Stimulated activated memory B cell treated with anti-CD40 and anti-IgM and Interleukin-4, amounts not matched to agents 10 μg/mL and 1 μg/mL and 100 μg/mL, for 72 hours (primary cell): ENCODE results near the gene ZNF611.
"Not testable (repeated sequence)": the region's sequence is repeated elsewhere in the genome, so short reads cannot be mapped to it uniquely, and the experiment has no call there.

ENCODE experiments used
- ATAC-seq: fragments of 150-1000 bp; cut with Tn5 transposase; 2 replicates; pipeline ENCODE4 v1.10.0; 2021
- H3K27ac Mint-ChIP-seq: one replicate; pipeline ENCODE4 v1.8.0; 2022; ENCODE audit warnings: mild to moderate bottlenecking, mixed read lengths
- H3K27me3 Mint-ChIP-seq: one replicate; pipeline ENCODE4 v1.8.0; 2022; ENCODE audit warnings: mixed read lengths
- H3K36me3 Mint-ChIP-seq: one replicate; pipeline ENCODE4 v1.8.0; 2022; ENCODE audit warnings: mixed read lengths
- H3K4me1 Mint-ChIP-seq: one replicate; pipeline ENCODE4 v1.8.0; 2022; ENCODE audit warnings: mixed read lengths
- H3K4me3 Mint-ChIP-seq: one replicate; pipeline ENCODE4 v1.8.0; 2022; ENCODE audit warnings: mild to moderate bottlenecking, moderate library complexity, mixed read lengths
- H3K9me3 Mint-ChIP-seq: one replicate; pipeline ENCODE4 v1.8.0; 2022; ENCODE audit warnings: mixed read lengths

Gene ZNF611

DNA sequence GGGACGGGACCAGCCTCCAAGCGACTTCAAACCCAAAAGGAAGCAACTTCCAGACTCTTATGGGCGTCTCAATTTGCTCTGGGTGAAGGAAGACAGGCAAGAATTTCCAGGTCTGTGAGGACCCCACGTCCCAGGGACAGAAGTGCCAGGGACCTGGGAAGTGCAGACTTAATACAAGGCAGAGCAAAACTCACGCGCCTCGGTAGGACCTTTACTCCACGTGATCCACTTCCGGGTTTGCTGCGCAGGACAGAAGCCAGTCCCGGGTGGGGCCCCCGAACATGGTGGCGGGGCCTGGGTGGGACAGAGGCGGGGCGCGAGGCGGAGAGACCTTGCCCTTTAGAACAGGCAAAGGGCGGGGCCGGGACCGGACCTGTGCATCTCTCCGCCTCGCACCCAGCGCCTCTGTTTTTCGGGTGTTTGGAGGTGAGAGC lies 9.3 kb downstream of the ZNF611 start:
- Mint-ChIP-seq H3K9me3 (peaks cover 19% of the 10 kb centered on the region), H3K27me3 (no peaks in the 10 kb centered on the region), H3K4me3 (no peak overlapping the region), H3K36me3 (peaks cover 75% of the 10 kb centered on the region), H3K27ac (no peak overlapping the region), H3K4me1 (peaks cover 7% of the 10 kb centered on the region)
- ATAC-seq: no peak

DNA sequence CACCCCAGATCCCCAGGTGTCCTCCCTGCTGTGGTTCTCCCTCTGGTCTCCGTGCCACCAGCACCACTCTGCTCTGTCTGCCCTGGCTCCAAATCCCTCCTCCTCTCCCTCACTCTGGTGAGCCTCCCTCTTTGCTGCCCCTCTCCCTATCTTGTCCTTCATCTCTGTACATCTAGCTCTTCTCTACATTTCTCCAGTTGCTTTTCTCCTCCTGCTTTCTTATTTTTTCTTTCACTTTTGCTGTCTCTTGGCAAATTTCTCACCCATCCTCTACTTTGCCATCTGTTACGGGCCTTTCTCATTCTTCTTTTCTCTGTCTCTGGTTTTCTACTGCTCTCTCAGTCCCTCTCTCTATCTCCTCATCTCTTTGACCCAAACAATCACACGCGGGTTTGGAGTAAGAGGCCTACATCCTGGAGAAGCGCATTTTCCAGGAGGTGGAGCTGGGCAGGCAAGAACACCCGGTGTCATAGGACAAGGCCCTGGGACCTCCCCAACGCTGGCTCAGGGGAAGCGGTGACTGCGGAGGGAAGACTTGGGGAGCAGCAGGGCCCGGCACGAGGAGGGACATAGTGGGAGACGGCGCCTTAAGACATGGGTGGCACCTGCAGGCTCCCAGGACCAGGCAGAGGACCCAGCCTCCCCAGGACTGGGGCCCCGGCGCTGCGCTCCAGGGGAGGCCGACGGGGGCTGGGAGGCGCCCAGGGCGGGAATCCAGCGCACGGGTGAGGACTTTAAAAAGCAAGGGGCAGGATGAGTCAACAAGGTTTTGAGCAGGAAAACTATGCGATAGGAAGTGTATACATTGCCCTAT lies 9.9 kb downstream of the ZNF611 start:
- Mint-ChIP-seq H3K4me1 (peaks cover 7% of the 10 kb centered on the region), H3K4me3 (no peak overlapping the region), H3K27ac (no peak overlapping the region), H3K27me3 (no peaks in the 10 kb centered on the region), H3K9me3 (peaks cover 19% of the 10 kb centered on the region), H3K36me3 (peaks cover 77% of the 10 kb centered on the region)
- no peak for ATAC-seq

DNA sequence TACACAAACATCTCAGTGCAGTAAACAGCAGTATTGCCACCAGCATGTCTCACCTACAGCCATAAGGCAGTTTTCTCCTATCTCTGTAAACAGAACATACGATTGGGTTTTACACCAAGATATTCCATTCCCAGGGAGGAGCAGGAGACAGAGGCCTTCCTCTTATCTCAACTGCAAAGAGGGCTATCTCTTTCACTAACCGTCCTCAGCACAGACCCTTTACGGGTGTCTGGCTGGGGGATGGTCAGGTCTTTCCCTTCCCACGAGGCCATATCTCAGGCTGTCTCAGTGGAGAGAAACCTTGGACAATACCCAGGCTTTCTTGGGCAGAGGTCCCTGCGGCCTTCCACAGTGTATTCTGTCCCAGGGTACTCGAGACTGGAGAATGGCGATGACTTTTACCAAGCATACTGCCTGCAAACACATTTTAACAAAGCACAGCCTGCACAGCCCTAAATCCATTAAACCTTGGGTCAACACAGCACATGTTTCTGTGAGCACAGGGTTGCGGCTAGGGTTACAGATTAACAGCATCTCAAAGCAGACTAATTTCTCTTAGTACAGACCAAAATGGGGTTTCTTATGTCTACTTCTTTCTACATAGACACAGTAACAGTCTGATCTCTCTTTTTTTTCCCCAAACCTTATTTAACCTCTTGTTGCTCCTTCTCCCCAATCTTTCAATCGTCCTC lies 10.8 kb downstream of the ZNF611 start:
- not testable (repeated sequence) for H3K4me3 Mint-ChIP-seq, ATAC-seq, H3K27ac Mint-ChIP-seq, H3K27me3 Mint-ChIP-seq, H3K4me1 Mint-ChIP-seq
- H3K9me3 Mint-ChIP-seq: peaks cover 23% of the 10 kb centered on the region
- H3K36me3 Mint-ChIP-seq: peaks cover 81% of the 10 kb centered on the region

DNA sequence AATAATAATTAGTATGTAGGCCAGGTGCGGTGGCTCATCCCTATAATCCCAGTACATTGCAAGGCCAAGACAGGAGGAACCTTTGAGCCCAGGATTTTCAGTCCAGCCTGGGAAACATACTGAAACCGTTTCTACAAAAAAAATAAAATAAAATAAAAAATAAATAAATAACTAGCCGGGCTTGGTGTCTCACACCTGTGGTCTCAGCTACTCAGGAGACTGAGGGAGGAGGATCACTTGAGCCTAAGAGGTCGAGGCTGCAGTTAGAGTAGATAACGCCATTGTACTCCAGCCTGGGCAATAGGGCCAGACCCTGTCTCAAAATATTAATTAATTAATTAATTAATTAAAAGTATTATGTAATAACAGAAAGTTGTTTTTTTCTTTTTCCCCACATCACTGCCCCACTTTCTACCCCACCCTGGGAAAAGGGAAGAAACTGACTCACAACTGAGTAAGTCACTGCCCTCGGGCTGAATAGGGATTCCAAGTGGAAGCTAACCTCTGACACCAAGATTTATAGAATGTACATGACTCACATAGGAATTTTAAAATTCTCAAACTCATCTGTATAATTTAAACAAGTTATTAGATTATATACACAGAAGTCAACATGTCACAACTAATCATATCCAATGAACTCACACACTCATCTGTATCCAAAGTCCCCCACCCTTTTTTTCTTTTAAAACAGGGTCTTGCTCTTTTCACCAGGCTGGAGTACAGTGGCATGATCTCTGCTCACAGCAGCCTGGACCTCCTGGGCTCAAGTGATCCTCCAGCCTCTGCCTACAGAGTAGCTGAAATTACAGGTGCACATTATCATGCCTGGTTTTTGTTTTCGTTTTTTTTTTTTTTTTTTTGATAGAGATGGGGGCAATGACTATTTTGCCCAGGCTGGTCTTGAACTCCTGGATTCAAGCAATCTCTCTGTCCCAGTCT lies 12.5 kb downstream of the ZNF611 start:
- no peak overlapping the region for H3K27ac Mint-ChIP-seq
- no peaks in the 10 kb centered on the region for H3K27me3 Mint-ChIP-seq
- no peak for ATAC-seq
- no peak overlapping the region for H3K4me3 Mint-ChIP-seq
- H3K9me3 Mint-ChIP-seq: peaks cover 23% of the 10 kb centered on the region
- peaks cover 7% of the 10 kb centered on the region for H3K4me1 Mint-ChIP-seq
- H3K36me3 Mint-ChIP-seq: peaks cover 84% of the 10 kb centered on the region

DNA sequence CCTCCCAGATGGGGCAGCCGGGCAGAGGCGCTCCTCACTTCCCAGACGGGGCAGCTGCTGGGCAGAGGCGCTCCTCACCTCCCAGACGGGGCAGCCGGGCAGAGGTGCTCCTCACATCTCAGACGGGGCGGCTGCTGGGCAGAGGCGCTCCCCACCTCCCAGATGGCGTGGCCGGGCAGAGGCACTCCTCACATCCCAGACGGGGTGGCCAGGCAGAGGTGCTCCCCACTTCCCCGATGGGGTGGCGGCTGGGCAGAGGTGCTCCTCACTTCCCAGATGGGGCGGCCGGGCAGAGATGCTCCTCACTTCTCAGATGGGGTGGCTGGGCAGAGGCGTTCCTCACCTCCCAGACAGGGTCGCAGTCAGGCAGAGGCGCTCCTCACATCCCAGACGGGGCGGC lies 14.3 kb downstream of the ZNF611 start:
- ATAC-seq, H3K27me3 Mint-ChIP-seq, H3K27ac Mint-ChIP-seq, H3K4me3 Mint-ChIP-seq: not testable (repeated sequence)
- Mint-ChIP-seq H3K4me1 (peaks cover 15% of the 10 kb centered on the region), H3K9me3 (peaks cover 23% of the 10 kb centered on the region), H3K36me3 (peaks cover 80% of the 10 kb centered on the region)

DNA sequence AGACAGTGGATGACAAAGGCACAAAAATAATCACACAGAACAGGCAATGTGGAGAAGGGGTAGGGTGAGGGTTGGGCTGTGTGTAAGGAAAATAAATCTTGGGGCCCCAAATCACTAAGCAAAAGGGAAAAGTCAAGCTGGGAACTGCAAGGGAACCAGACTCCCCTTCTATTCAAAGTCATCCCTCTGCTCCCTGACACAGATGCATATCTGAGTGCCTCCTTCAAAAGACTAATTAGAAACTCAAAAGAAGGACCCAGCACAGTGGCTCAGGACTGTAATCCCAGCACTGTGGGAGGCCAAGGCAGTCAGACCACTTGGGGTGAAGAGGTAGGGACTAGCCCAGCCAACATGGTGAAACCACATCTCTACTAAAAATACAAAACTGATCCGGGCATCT lies 18.3 kb downstream of the ZNF611 start:
- Mint-ChIP-seq H3K27ac (no peak overlapping the region), H3K36me3 (peaks cover 80% of the 10 kb centered on the region), H3K9me3 (peaks cover 14% of the 10 kb centered on the region), H3K4me3 (no peak overlapping the region), H3K4me1 (peaks cover 8% of the 10 kb centered on the region), H3K27me3 (no peaks in the 10 kb centered on the region)
- no peak for ATAC-seq

DNA sequence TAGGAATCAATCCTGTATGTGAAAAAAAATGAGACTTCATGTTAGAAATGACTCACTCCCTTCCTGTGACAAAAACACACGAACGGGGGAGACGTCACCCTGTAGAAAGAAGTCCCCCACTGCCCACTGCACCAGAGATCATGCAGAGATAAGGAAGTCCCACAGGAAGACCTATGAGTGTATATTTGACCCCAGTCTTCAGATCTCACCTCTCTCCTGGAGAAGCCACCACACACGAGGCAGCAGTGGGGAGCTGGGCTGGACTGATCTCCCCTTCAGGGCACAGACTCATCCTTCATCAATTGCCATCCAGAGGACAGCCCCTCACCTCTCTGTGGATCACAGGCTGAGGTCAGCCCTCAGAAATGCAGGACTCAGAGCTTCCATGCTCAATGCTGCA lies 18.9 kb downstream of the ZNF611 start:
- H3K4me3 Mint-ChIP-seq, H3K9me3 Mint-ChIP-seq, H3K4me1 Mint-ChIP-seq, ATAC-seq, H3K27me3 Mint-ChIP-seq, H3K27ac Mint-ChIP-seq: not testable (repeated sequence)
- peaks cover 80% of the 10 kb centered on the region for H3K36me3 Mint-ChIP-seq

DNA sequence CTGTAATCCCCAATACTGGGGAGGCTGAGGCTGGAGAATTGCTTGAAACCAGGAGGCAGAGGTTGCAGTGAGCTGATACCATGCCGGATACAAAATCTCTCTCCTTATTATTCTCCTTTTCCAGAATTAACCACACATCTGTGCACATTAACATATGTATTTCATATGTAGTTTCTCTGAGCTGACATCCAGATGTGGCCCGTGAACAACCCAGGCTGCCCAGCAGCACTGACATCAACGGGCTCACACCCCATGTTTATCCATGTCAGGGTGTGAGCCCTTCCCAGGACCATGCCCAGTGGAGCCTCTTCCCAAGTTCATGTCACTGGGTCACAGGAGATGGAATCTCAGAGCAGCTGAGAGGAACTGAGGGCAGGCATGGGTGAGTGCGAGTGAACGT lies 19.5 kb downstream of the ZNF611 start:
- not testable (repeated sequence) for H3K27me3 Mint-ChIP-seq, H3K4me3 Mint-ChIP-seq, ATAC-seq, H3K27ac Mint-ChIP-seq, H3K9me3 Mint-ChIP-seq, H3K4me1 Mint-ChIP-seq
- peaks cover 82% of the 10 kb centered on the region for H3K36me3 Mint-ChIP-seq

DNA sequence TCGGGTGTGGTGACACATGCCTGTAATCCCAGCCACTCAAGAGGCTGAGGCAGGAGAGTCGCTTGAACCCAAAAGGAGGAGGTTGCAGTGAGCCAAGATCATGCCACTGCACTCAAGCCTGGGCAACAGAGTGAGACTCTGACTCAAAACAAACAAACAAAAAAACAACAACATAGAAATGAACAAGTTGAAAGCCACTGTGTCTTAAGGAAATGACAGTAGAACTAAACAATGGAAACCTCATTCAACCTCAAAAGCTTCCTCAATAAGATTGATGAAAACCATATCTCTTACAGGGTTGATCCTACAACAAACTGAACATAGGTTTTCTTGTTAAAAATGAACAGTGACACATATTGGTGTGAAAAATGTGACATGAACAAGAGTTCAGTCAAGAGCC lies 21.8 kb downstream of the ZNF611 start:
- H3K36me3 Mint-ChIP-seq: peaks cover 81% of the 10 kb centered on the region
- not testable (repeated sequence) for H3K4me3 Mint-ChIP-seq, H3K4me1 Mint-ChIP-seq, H3K27ac Mint-ChIP-seq, H3K27me3 Mint-ChIP-seq, ATAC-seq, H3K9me3 Mint-ChIP-seq

DNA sequence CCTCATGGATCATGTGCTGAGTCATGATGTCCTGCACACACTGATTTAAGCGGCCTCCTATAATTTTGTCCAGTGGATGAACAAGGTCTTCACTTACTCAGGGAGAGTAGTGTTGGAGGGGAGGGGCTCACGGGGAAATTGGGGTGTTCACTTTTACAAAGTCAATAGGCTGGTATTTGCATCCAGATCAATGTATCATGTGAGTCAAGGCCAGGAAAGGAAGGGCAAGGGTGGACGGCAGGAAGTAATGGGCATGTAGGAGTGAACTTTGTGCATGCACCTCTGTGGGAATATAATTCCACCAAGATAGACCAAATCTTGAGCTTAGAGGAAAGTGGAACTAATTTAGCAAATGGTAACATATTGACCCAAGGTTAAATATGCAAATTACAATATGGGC lies 23.2 kb downstream of the ZNF611 start:
- H3K9me3 Mint-ChIP-seq: peaks cover 14% of the 10 kb centered on the region
- H3K4me1 Mint-ChIP-seq, H3K27ac Mint-ChIP-seq: not testable (repeated sequence)

DNA sequence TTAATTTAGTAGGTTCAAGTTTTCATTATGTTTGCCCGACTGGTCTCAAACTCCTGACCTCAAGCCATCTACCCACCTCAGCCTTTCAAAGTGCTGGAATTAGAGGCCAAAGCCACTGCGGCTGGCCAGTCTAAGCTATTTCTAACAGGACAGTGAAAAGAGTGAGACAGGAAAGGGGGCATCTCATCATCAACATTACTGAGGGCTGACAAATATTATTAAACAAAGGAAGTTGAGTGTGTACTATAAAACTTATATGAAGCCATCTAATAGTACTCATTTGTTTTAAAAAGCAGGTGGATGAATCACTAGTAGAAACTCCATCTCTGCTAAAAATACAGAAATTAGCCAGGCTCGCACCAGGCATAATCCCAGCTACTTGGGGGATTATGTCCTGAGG lies 24.3 kb downstream of the ZNF611 start:
- Mint-ChIP-seq H3K36me3 (peaks cover 92% of the 10 kb centered on the region), H3K9me3 (peaks cover 21% of the 10 kb centered on the region), H3K27ac (no peak overlapping the region), H3K4me1 (no peaks in the 10 kb centered on the region), H3K4me3 (no peak overlapping the region), H3K27me3 (no peaks in the 10 kb centered on the region)
- ATAC-seq: no peak

More for the DNA sequence above, 23.2 kb downstream of the ZNF611 start:
- ATAC-seq, H3K4me3 Mint-ChIP-seq, H3K27me3 Mint-ChIP-seq: not testable (repeated sequence)
- peaks cover 88% of the 10 kb centered on the region for H3K36me3 Mint-ChIP-seq

DNA sequence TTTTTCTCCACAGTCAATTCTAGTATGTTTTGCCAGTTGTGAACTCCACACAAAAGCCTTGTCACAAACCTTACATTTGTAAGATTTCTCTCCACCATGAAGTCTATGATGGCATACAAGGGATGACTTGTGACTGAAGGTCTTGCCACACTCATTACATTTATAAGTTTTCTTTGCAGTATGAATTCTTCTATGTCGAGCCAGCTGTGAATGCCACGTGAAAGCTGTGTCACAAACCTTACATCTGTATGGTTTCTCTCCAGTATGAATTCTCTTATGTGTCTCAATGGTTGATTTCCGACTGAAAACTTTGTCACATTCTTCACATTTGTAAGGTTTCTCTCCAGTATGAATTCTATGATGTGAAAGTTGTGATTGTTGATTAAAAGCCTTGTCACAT lies 29.2 kb downstream of the ZNF611 start:
- ATAC-seq, H3K27me3 Mint-ChIP-seq, H3K4me1 Mint-ChIP-seq, H3K4me3 Mint-ChIP-seq, H3K27ac Mint-ChIP-seq: not testable (repeated sequence)
- Mint-ChIP-seq H3K36me3 (peaks cover 77% of the 10 kb centered on the region), H3K9me3 (peaks cover 31% of the 10 kb centered on the region)

DNA sequence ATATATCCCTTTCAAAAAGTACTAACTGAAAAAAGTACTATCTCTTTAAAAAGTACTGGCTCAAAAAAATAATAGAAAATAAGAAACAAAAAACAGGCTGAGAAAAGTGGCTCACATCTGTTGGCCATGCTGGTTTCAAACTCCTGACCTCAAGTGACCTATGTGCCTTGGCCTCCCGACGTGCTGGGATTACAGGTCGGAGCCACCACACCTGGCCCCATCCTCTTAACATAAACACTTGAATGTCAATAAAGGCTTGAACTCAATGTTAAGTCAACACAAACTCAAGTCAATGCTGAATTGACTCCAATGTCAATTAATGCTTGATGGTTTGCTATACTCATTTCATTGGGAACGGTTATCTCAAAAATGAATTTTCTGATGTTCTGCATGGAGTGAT lies 30.9 kb downstream of the ZNF611 start:
- no peak for ATAC-seq
- Mint-ChIP-seq H3K9me3 (peaks cover 39% of the 10 kb centered on the region), H3K4me3 (no peak overlapping the region), H3K36me3 (peaks cover 68% of the 10 kb centered on the region), H3K4me1 (no peaks in the 10 kb centered on the region), H3K27me3 (no peaks in the 10 kb centered on the region), H3K27ac (no peak overlapping the region)

DNA sequence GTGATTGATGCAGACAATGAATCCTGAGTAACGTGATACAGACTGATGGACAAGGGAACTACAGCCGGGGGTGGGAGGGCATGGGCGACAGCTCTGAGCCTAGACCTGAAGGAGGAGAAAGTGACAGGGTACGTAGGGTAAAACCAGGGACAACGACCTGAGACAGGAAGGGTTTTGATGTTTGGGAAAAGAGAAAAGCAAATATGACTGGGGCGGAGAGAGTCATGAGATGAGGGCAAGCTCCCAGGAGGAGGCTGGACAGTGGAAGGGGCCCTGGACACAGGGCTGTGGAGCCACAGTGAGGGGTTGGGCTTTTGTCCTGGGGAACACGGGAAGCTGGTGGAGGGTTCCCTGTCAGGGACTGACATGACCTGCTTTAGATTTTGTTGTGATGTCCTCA lies 34.2 kb downstream of the ZNF611 start:
- no peak overlapping the region for H3K27ac Mint-ChIP-seq

DNA sequence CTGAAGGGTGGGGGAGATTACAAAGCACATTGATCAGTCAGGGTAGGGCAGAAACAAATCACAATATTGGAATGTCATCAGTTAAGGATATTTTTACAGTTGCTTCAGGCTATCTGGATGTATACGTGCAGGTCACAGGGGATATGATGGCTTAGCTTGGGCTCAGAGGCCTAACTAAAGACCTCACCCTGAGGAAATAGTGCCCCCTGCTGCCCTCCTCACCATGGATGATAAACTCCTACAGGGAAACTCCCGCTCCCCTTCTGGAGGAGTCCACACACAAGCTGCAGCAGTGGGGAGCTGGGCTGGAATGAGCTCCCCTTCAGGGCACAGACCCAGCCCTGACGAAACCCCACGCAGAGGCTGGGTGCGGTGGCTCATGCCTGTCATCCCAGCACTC lies 35.3 kb downstream of the ZNF611 start:
- H3K4me3 Mint-ChIP-seq, H3K27ac Mint-ChIP-seq, ATAC-seq, H3K27me3 Mint-ChIP-seq, H3K4me1 Mint-ChIP-seq: not testable (repeated sequence)
- H3K9me3 Mint-ChIP-seq: peaks cover 16% of the 10 kb centered on the region
- peaks cover 25% of the 10 kb centered on the region for H3K36me3 Mint-ChIP-seq

More for the DNA sequence above, 34.2 kb downstream of the ZNF611 start:
- no peaks in the 10 kb centered on the region for H3K4me1 Mint-ChIP-seq
- peaks cover 36% of the 10 kb centered on the region for H3K36me3 Mint-ChIP-seq
- H3K4me3 Mint-ChIP-seq: no peak overlapping the region
- peaks cover 25% of the 10 kb centered on the region for H3K9me3 Mint-ChIP-seq
- H3K27me3 Mint-ChIP-seq: no peaks in the 10 kb centered on the region
- ATAC-seq: no peak
